SU-DHL-6 (cell line): ENCODE data around the gene MAST4.

Experiments used
- EZH2phosphoT487 ChIP-seq: fragments of 200-600 bp; sonication (generic), shearing (Covaris generic); conservative IDR thresholded peaks from 2 replicates; pipeline ENCODE4 v1.6.1; 2018; ENCODE audit warnings: mild to moderate bottlenecking, antibody characterized with exemption, low read length, moderate library complexity, mixed read lengths
- TF ChIP-seq, protein P1 (sequence below): fragments of 200-600 bp; sonication (generic); IDR thresholded peaks from one replicate; pipeline ENCODE4 v1.5.1; 2017; ENCODE audit warnings: antibody characterized with exemption, mild to moderate bottlenecking, low read length, moderate library complexity; ENCODE audit not compliant: insufficient read depth, poor library complexity, severe bottlenecking

DNA sequence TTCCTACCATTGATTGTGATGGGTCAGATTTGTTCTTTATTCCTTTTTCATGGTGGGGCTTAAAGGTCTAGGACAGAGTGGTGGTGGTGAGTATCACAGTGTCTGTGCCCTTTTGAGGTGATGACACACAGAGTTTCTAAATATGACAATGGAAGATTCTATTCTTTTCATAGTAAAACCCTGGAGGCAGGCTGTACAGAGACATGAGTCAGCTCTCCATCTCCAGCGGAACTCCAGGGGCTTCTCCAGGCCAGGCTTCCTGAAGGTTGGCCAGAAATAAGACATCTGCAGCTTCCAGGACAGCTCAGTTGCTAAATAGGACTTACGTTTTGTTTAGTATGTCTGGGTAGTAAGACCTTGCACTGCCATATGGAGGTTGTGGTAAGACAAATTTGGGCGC, 370.9 kb downstream of the MAST4 start:
- TF ChIP-seq, protein P1, sequence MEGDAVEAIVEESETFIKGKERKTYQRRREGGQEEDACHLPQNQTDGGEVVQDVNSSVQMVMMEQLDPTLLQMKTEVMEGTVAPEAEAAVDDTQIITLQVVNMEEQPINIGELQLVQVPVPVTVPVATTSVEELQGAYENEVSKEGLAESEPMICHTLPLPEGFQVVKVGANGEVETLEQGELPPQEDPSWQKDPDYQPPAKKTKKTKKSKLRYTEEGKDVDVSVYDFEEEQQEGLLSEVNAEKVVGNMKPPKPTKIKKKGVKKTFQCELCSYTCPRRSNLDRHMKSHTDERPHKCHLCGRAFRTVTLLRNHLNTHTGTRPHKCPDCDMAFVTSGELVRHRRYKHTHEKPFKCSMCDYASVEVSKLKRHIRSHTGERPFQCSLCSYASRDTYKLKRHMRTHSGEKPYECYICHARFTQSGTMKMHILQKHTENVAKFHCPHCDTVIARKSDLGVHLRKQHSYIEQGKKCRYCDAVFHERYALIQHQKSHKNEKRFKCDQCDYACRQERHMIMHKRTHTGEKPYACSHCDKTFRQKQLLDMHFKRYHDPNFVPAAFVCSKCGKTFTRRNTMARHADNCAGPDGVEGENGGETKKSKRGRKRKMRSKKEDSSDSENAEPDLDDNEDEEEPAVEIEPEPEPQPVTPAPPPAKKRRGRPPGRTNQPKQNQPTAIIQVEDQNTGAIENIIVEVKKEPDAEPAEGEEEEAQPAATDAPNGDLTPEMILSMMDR = no peak
- no peak for TF ChIP-seq EZH2phosphoT487
